ENCODE measurements around the gene AHDC1.

Gene AHDC1

GRCh38 chr1:27536010-27536757 is 67.8 kb downstream of the AHDC1 start:
- no peak for TF ChIP-seq ZBTB7A (IDR thresholded peaks at IDR 0.05; ENCODE audit: low read depth)
- no peak for TF ChIP-seq RAD21 (IDR thresholded peaks at IDR 0.05; ENCODE audit: low read depth)
- no peak for TF ChIP-seq TEAD4 (IDR thresholded peaks at IDR 0.05)
- TF ChIP-seq TAF1 (IDR thresholded peaks at IDR 0.05; ENCODE audit: low read depth): no peak
- no peak for TF ChIP-seq NFIC (IDR thresholded peaks at IDR 0.05)
- TF ChIP-seq MAX (IDR thresholded peaks at IDR 0.05): no peak
- TF ChIP-seq YY1 (IDR thresholded peaks at IDR 0.05; ENCODE audit: low read depth): no peak
- no peak for TF ChIP-seq FOXM1 (IDR thresholded peaks at IDR 0.05; ENCODE audit: borderline replicate concordance, low read depth)
- TF ChIP-seq TCF12 (IDR thresholded peaks at IDR 0.05; ENCODE audit: low read depth): no peak
- TF ChIP-seq REST (IDR thresholded peaks at IDR 0.05; ENCODE audit: low read depth): no peak
- no peak for TF ChIP-seq EGR1 (IDR thresholded peaks at IDR 0.05)
- TF ChIP-seq CREB1 (IDR thresholded peaks at IDR 0.05; ENCODE audit: low read depth): no peak
- TF ChIP-seq CEBPB (IDR thresholded peaks at IDR 0.05): no peak
- TF ChIP-seq EP300 (IDR thresholded peaks at IDR 0.05; ENCODE audit: borderline replicate concordance): no peak
- no peak for TF ChIP-seq USF1 (IDR thresholded peaks at IDR 0.05)

GRCh38 chr1:27535386-27535785 is 68.6 kb downstream of the AHDC1 start:
- TF ChIP-seq USF1 (IDR thresholded peaks at IDR 0.05): no peak
- TF ChIP-seq EGR1 (IDR thresholded peaks at IDR 0.05): no peak
- TF ChIP-seq REST (IDR thresholded peaks at IDR 0.05; ENCODE audit: low read depth): no peak
- TF ChIP-seq YY1 (IDR thresholded peaks at IDR 0.05; ENCODE audit: low read depth): no peak
- no peak for TF ChIP-seq MAX (IDR thresholded peaks at IDR 0.05)
- TF ChIP-seq ZBTB7A (IDR thresholded peaks at IDR 0.05; ENCODE audit: low read depth): no peak
- TF ChIP-seq RAD21 (IDR thresholded peaks at IDR 0.05; ENCODE audit: low read depth): no peak
- TF ChIP-seq FOXM1 (IDR thresholded peaks at IDR 0.05; ENCODE audit: borderline replicate concordance, low read depth): no peak
- TF ChIP-seq TCF12 (IDR thresholded peaks at IDR 0.05; ENCODE audit: low read depth): no peak
- TF ChIP-seq TAF1 (IDR thresholded peaks at IDR 0.05; ENCODE audit: low read depth): no peak
- TF ChIP-seq CEBPB (IDR thresholded peaks at IDR 0.05): no peak
- TF ChIP-seq CREB1 (IDR thresholded peaks at IDR 0.05; ENCODE audit: low read depth): no peak
- TF ChIP-seq EP300 (IDR thresholded peaks at IDR 0.05; ENCODE audit: borderline replicate concordance): no peak
- TF ChIP-seq TEAD4 (IDR thresholded peaks at IDR 0.05): no peak
- TF ChIP-seq NFIC (IDR thresholded peaks at IDR 0.05): no peak

GRCh38 chr1:27531959-27532685 is 71.8 kb downstream of the AHDC1 start:
- TF ChIP-seq YY1 (IDR thresholded peaks at IDR 0.05; ENCODE audit: low read depth) (no peak), MAX (IDR thresholded peaks at IDR 0.05) (no peak)

GRCh38 chr1:27530192-27530591 is 73.8 kb downstream of the AHDC1 start:
- TF ChIP-seq TEAD4 (IDR thresholded peaks at IDR 0.05) (no peak), ZBTB7A (IDR thresholded peaks at IDR 0.05; ENCODE audit: low read depth) (no peak), TAF1 (IDR thresholded peaks at IDR 0.05; ENCODE audit: low read depth) (no peak), USF1 (IDR thresholded peaks at IDR 0.05) (no peak), EGR1 (IDR thresholded peaks at IDR 0.05) (no peak), CREB1 (IDR thresholded peaks at IDR 0.05; ENCODE audit: low read depth) (no peak)

- TF ChIP-seq REST (IDR thresholded peaks at IDR 0.05; ENCODE audit: low read depth) (no peak), CEBPB (IDR thresholded peaks at IDR 0.05) (no peak), YY1 (IDR thresholded peaks at IDR 0.05; ENCODE audit: low read depth) (no peak), MAX (IDR thresholded peaks at IDR 0.05) (no peak)
These were observed 74.3 kb downstream of the AHDC1 start for GRCh38 chr1:27529704-27530018.

Measured in Ishikawa (cell line).